GM19452 (cell line): ENCODE results near the gene CSTF2T.

ENCODE experiments used
- ATAC-seq: cut with Tn5 transposase; IDR thresholded peaks from one replicate; pipeline ENCODE4 v1.9.1; 2021; ENCODE audit not compliant: unreplicated experiment

The CSTF2T gene, protein sequence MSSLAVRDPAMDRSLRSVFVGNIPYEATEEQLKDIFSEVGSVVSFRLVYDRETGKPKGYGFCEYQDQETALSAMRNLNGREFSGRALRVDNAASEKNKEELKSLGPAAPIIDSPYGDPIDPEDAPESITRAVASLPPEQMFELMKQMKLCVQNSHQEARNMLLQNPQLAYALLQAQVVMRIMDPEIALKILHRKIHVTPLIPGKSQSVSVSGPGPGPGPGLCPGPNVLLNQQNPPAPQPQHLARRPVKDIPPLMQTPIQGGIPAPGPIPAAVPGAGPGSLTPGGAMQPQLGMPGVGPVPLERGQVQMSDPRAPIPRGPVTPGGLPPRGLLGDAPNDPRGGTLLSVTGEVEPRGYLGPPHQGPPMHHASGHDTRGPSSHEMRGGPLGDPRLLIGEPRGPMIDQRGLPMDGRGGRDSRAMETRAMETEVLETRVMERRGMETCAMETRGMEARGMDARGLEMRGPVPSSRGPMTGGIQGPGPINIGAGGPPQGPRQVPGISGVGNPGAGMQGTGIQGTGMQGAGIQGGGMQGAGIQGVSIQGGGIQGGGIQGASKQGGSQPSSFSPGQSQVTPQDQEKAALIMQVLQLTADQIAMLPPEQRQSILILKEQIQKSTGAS

DNA sequence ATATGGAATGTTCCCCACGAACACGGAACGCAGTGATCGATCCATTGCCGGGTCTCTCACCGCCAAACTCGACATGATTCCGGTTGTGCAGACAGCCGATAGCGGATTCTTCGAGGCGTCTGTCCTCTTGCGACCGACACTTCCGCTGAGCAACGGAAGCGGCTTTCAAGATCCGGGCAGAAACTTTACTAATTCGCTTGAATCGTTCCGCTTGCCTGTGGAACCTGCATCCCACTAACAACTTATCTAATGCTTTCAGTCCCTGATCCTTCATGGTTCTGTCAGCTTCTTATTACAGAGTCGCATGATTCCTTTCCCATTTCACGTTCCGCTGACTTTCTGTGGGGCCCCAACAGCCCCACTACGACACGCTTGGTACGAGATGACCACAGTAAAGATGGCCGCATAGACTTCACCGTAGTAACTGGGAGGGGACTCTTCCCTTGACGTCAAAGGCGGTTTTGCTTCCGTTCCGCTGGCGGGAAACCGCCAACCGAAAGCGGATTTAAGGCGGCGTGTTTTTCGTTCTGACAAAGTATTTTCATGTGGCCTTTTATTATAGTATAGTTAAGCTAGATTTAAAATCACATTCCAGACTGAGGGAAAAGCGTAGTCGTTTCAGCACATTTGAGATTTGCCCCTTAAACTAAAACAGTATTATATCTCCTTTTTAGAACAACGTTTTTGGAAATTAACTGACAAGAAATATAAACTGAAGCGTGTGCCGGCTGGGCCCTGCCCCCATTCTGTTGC lies at the start of gene CSTF2T:
Gene CSTF2T (minus strand): TSS at position 121 of the 753 bp plus-strand sequence. CDS start 46 bp downstream, at position 75.
- peak; percentile 96 for ATAC-seq

- no peak for ATAC-seq
These were observed 49.6 kb upstream of the CSTF2T start for GRCh38 chr10:51748959-51749358.

DNA sequence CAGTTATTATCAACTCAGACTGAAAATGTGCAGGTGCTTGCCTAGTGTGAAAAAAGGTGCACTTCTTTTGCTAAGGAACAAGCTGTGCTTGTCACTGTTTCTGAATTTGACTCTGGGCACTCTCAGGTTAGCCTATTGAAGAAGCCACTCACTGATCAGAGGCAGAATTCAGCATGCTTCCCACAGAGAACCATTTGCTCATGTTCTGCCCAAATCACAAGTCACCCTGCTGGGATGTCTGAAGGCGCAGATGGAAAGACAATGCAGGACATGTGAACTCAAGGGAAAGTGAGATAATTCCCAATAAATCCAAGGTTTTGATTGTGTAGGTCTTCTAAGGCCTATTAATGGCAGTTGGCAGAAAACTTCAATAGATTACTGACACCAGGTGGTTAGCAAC lies 47.8 kb upstream of the CSTF2T start:
- no peak for ATAC-seq

DNA sequence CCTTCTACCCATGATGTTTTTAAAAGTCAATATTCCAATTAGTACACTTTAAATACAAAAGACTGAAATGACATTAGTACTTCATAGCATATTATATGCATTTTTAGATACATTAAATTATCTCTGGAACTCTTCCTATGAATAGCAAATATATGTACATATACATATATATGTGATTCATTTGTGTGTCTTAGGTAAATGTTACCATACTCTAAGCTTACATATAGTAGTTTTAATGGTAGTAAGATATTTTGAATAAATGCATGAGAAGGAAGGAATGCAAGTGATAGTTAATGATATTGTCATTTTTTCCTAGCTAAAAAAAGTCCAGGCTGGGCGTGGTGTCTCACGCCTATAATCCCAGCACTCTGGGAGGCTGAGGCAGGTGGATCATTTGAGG lies 46.0 kb upstream of the CSTF2T start:
- no peak for ATAC-seq

DNA sequence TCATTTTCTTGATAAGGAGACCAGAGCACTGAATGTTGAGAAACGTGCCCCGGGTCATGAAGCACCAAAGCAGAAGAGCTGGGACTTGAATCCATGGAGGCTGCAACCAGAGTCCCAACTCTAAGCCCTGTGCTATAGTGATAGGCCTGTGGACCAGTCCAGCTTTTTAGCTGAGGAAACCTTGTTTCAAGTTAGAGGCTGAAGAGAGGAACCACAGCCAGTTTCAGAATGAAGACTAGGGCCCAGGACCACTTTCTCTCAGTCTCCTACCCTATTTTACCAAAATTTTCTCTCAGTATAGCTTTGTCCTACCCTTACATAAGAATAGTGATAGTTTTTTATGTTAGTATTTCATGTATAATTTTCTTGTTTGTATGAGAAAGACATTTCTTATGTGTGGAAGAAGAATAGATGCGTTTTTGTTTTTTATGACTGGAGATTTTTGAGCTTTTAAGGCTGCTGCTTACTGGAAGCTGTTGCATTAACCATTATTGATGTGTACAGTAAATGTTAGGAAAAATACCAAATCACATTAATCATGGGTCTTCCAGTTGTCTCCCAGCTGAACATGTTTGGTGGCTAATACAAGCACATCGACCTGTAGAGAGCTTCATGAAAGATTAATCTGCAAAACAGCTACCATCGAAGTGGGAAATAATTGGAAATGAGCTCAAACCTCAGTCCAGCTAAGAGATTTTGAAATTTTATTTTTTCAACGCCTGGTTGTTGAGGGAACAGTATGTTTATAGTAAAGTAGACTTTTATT lies 45.0 kb upstream of the CSTF2T start:
- ATAC-seq = no peak

- peak; percentile 86 for ATAC-seq
These were observed 43.8 kb upstream of the CSTF2T start for GRCh38 chr10:51743146-51743545.

DNA sequence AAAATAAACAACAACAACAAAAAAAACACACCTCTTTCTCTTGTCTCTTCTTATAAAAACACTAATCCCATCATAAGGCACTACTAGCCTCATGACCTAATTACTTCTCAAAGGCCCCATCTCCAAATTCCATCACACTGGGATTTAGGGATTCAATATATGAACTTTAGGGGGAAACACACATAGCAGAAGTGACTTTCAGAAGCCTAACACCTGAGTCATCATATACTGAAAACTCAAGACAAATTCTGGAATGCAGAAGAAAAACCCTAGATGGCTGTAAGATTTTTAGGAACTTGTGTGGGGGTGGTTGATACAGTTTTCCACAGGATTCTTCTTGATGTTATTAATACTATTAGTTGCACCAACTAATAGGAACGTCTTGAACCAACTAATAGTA lies 33.7 kb upstream of the CSTF2T start:
- no peak for ATAC-seq

- ATAC-seq = no peak
These were observed 30.6 kb upstream of the CSTF2T start for GRCh38 chr10:51729822-51730555.

- no peak for ATAC-seq
These were observed 24.6 kb upstream of the CSTF2T start for GRCh38 chr10:51724038-51724437.

DNA sequence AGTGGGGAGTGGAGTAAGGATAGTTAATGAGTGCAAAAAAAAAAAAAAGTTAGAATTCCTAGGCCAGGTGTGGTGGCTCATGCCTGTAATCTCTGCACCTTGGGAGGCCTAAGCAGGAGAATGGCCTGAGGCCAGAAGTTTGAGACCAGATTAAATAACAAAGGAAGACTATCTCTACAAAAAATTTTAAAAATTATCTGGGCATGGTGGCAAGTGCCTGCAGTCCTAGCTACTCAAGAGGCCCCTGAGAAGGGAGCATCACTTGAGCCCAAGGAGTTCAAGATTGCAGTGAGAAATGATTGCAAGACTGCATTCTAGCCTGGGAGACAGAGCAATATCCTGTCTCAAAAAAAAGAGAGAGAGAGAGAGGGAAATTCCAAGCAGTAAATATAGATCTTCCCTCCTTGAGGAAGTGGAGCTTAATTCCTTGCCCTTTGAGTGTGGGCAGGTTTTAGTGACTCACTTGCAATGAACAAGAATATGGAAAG lies 19.5 kb upstream of the CSTF2T start:
- no peak for ATAC-seq

DNA sequence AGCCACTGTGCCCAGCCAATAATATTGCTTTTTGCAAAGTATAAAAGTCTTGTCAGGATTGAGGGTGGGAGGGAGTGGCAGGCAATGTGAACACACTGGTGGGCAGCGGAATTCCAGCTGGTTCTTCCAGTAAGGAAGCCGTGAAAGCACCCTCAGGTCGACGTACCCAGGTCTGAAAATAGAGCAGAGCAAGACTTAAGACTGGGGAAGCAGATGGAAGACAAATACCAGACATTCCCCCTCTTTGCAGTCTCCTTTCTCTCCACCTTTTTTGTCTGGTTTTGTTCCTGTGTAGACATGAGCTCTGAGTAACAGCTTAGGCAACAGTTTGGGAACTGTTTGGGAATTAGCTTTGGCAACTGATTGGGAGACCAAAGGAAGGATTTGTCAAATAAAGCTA lies 17.6 kb upstream of the CSTF2T start:
- ATAC-seq = no peak

GRCh38 chr10:51711519-51711891 lies 12.1 kb upstream of the CSTF2T start:
- no peak for ATAC-seq

DNA sequence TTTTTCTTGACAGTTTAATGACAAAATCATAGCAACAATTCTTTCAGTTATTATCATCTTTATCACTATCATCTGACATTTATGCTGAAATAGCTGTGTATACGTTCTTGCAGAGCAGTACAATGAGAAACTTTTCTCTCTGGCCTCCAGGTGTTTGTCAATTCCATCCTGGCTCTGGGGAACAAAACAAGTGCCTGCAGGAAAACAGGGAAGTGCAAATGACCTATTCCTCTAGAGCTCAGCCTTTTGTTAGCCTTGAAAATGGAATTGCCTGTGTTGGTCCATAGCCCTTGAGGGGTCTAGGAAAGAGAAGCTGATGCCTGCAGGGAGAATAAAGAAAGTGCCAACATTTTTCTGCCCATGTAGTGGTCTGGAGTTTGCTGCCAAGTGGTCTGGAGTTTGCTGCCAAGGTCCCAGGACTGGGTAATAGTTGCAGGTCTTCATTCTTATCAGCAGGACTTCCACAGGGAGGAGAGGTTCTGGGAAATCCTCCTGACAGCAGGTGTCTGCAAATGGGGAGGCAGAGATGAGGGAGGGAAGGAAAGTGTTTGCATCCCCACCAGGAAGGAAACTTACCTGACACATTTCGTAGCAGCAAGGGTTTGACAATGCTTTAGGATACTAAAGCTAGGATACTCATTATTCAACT lies 10.1 kb upstream of the CSTF2T start:
- no peak for ATAC-seq

DNA sequence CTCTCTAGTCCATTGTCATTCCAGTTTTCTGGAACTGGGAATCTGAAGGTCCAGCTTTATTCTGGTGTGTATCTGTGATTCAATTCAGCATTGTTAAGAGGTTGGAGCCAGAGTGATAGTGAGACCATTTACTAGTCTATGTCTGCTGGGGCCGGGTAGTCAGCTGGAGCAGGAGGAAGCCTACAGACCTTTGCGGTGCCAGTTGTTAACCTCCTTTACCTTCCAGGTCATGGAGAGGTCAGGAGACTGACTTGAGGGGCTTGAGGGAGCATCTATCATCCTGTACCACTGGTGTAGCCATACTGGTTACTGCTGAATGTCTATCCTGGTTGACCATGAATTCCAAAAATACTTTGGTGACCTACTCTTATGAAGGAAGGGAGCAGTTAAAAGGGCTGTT lies 9.2 kb upstream of the CSTF2T start:
- no peak for ATAC-seq

DNA sequence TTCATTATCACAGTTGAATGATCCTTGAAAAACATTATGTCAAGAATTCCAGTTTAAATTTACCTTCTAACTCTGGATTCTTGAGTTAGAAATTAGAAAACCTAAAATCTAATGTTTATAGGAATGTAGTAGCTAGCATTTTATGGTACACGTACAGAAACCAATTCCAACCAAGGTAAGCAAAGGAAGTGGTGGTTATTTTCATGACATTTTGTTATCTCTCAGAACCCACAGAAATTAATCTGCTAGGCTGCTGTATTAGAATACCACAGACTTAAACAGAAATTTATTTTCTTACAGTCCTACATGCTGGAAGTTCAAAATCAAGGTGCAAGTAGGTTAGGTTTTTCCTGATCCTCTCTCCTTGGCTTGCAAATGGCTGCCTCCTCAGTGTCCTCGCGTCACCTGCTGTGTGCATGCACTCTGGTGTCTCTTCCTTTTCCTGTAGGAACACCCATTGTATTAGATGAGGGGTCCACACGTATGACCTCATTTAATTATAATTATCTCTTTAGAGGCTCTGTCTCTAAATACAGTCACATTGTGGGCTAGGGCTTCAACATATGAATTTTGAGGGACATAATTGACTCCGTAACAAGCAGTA lies 8.5 kb upstream of the CSTF2T start:
- ATAC-seq = no peak

GRCh38 chr10:51707392-51707791 lies 8.0 kb upstream of the CSTF2T start:
- no peak for ATAC-seq

- ATAC-seq = no peak
These were observed 6.8 kb upstream of the CSTF2T start for GRCh38 chr10:51706225-51706624.

GRCh38 chr10:51705774-51706173 lies 6.4 kb upstream of the CSTF2T start:
- no peak for ATAC-seq

DNA sequence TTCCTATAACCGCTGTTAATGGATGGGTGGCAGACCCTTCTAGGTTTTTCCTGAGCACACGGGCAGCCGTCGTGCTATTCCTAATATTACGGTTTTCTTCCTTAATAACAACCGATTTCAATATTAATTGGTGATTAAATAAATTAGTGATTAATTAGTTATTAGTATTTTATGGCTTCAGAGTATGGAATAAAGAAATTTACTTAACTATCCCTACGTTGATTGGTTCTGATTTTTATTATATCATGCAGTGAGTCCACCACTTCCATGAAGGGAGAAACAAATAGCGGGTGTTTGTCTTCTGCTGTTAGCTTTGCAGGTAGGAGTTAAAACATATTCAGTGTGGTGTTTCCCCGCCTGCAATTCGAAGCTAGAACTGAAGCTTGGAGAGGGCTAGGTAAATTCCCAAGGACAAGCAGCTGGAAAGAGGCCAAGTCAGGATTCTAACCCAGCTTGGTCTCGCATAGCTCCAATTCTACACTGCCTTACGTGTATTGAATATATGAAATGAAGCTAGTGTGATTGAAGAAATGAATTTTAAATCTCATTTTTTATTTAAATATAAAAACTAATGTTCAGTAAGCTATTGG lies 928 bp upstream of the CSTF2T start:
- ATAC-seq = no peak
